ELF-1 (cell line): Measurements from ENCODE around the gene OR13J1.

Experiments used
- DNase-seq: peaks from one replicate; pipeline ENCODE4 v3.0.0-alpha.2; 2016; ENCODE audit warnings: low read depth, low spot score

The OR13J1 gene

DNA sequence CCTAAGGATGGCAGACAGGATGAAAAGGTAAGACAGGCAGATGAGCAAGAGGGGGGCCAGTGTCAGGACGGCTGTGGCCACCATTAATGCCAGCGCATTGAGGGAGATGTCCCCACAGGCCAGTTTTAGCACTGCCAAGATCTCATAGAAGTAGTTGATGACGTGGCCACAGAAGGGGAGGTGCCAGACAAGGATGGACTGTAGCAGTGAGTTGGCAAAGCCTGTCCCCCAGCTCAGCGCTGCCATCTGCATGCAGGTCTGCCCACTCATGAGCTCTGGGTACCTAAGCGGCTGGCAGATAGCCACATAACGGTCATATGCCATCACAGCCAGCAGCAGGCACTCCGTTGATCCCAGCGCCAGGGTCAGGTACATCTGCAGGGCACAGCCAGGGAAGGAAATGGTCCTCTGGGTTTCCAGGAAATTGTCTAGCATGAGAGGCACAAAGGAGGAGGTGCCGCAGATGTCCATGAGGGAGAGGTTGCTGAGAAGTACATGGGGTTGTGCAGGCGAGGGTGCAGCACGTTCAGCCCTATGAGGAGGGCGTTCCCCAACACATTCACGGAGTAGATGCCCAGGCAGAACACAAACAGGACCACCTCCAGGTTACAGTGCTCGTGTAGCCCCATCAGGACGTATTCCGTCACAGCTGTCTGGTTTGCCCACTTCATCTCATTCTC is 10.8 kb downstream of the OR13J1 start:
- no peak for DNase-seq

- DNase-seq, result no peak
These were observed 11.7 kb downstream of the OR13J1 start for GRCh38 chr9:35858458-35858857.

DNA sequence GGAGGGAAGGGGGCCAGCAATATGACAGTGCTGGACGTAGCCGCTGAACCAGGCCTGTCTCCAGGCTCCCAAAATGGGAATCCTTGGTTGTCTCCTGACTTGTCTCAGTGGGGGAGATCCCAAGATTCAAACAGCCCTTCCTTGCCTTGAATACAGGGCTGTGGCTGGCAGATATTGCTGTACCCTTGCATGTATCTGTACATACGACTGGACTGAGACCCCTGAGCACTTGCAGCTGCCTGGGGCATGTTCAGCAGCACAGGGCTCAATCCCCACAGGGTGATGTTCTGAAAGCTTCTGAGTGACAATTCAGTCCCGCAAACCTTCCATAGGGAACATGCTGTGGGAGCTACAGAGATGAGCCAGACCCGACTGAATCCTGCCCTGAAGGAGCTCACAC is 13.3 kb downstream of the OR13J1 start:
- no peak for DNase-seq

GRCh38 chr9:35856206-35856605 is 14.0 kb downstream of the OR13J1 start:
- no peak for DNase-seq

DNA sequence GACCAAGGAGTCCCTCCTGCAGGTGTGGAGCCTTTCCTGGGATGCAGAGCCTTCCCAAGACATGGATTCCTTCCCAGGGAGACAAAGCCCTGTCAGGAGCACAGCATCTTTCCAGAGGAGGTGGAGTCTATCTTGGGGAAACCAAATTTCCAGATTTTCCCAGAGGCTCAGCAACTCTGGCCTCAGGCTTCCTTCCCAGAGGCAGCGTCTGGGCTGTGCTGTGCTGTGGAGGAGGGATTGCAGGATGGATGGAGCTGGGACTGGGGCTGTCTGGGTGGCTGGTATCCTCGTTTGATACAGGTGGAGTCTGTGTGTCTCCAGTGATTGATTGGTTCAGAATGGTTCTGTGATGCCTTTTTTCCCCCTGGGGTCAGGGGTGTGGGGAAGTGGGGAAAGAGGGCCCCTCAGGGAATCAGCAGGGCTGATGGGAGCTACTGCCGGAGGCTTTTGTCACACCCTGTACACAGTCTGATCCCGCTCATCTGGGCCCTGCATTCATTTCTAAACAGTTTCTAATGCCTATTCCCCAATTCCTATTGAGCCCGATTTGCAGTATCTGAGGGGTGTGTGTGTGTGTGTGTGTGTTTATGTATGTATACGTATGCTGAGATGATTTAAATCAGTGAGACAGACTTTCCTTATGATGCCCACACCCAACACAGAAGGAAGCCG is 16.0 kb downstream of the OR13J1 start:
- DNase-seq, result no peak

- DNase-seq, result no peak
These were observed 17.0 kb downstream of the OR13J1 start for GRCh38 chr9:35852876-35853865.

DNA sequence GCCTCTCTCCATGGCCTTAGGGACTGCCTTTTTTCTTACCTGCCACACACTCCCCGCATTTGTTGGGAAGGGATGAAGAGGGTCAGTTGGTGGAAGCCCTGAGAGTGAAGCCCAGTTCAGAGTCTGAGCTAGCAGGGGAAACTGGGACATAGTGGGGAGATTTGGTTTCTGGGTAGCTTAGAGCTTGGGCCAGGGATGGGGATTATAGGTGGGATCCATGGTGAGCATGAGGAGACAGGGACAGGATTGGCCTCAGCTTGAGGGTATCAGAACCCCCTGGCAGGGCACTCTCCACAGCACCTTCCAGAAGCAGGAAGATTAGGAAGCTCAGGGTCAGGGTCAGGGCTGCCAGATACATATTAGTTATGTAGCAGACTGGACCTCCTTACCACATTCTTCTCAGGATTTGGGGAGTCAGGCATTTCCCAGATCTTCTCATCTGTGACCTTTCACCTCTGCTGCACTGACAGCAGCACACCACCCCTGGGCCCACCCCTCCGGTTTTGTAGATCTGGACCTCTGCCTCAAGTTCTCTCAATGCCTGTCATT is 17.9 kb downstream of the OR13J1 start:
- no peak for DNase-seq

DNA sequence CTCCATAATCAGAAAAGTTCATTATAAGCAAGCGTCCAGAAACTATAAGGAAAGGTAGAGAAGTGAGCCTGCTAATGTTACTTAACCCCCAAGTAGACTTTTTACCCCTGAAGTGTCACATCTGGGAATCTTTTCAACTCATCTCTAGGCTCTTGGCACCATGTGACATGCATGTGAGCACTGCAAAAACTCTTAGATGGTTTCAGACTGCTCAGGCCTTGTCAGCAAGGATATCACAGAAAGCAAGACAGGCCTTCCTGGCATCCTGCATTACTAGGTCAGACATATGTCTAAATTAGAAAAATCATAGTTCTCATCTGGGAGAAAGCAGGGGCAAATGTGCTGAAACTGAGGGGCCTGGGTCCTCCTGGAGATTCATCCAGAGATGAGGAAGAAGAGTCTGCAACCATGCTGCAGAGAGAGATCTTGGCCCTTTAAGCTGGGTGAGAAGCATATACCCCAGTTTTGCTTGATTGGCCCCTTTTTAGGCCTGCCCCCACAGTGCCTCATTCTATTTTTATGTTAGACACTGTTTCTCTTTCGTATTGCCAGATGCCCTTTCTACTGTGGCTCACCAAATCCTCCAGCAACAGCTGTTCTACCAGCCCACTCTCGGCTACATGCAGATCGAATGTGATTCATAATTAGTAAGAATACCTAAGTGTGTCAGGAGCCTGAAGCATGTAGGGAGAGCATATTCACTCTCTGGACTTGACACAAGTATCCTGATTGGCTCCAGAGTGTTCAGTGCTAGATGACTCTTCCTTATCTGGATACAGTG is 22.2 kb downstream of the OR13J1 start:
- no peak for DNase-seq

DNA sequence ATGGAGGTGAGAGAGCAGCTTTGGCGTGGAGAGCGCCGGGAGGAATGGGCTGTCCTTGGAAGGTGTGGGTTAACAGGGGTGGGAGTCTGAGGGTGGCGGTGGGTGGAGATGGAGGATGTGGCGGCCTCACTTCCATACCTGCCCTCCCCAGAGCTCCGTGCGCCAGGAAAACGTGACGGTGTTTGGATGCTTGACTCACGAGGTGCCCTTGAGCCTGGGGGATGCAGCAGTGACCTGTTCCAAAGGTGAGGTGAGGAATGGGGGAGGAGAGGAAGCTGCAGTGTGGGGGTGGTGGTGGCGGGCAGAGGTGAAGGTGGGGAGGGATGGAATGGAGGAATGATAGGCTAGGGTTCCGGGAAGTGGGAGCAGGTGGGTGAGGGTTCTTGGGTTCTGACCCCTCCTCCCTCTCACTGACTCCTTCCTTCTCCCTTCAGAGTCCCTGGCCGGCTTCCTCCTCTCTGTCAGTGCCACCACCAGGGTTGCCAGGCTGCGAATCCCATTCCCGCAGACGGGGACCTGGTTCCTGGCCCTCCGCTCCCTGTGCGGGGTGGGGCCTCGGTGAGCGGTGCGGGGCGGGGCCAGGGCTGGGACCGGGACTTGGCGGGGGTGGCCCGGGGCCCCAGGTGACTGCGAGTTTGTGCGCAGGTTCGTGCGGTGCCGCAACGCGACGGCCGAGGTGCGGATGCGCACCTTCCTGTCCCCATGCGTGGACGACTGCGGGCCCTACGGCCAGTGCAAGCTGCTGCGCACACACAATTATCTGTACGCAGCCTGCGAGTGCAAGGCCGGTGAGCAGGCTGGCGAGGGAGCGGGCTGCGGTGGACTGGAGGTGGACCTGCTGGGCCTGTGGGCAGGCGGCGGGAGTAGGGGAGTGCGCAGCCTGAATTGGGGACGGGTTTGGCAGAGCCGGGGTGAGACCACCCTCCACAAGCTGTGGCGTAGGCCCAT is 24.1 kb downstream of the OR13J1 start:
- peak; percentile 16 for DNase-seq

GRCh38 chr9:35844628-35845270 is 25.5 kb downstream of the OR13J1 start:
- peak; percentile 19 for DNase-seq

- no peak for DNase-seq
These were observed 27.4 kb downstream of the OR13J1 start for GRCh38 chr9:35842795-35843194.

- DNase-seq, result no peak
These were observed 28.0 kb downstream of the OR13J1 start for GRCh38 chr9:35842020-35842745.

GRCh38 chr9:35841645-35841900 is 28.6 kb downstream of the OR13J1 start:
- DNase-seq, result no peak

DNA sequence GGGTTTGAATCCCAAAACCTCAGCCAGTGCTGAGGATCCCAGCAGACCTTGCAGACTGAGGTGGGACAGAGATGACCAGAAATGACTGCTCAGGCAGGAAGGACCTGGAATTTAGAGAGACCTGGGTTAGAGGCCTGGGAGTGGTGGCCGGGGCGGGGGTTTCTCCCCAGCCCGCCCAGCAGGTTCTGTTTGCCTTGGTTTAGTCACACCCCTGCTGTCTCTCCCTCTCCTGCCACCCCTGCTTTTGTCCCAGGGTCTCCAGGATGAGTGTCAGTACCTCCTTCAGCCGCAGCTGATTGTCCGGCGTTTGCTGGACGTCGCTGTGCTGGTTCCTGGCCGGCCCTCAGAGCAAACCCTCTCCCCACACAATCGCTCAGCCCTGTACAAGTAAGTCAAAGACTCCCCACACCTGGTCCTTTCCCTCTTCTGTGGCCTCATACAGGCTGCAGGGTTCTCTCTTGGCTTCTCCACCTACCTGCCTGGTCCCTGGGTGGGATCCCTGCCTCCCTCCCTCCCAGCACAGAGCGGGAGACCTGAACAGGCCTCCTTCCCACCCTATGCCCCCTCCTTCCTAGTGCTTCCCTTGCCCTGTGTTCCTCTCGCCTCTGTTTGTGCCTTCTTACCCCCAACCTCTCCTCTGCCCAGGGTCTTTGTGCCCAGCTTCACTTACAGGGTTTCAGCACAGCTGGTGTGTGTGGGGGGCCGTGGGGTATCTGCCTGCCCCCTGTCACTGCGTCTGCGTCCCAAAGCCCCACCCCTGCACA is 29.1 kb downstream of the OR13J1 start:
- DNase-seq, result peak; percentile 20

GRCh38 chr9:35839926-35840325 is 30.3 kb downstream of the OR13J1 start:
- no peak for DNase-seq

- no peak for DNase-seq
These were observed 33.6 kb downstream of the OR13J1 start for GRCh38 chr9:35836595-35836994.

GRCh38 chr9:35835766-35836165 is 34.4 kb downstream of the OR13J1 start:
- no peak for DNase-seq

GRCh38 chr9:35835216-35835632 is 35.0 kb downstream of the OR13J1 start:
- peak; percentile 23 for DNase-seq
